ENCODE measurements around the gene ANKLE1. TPM values are rescaled to one million over a fixed set of nuclear protein-coding genes. Genes with fewer than 3 reads are reported as not detected.

ANKLE1 gene
- total RNA-seq, 1 donor from 2014 or later: 0.99 TPM

GRCh38 chr19:17305216-17305516, 23.5 kb downstream of the ANKLE1 start:
- Mint-ChIP-seq H3K27ac (ENCODE audit: unreplicated experiment) (peak overlapping the region; percentile 88), H3K9me3 (ENCODE audit: unreplicated experiment) (no peaks in the 10 kb centered on the region), H3K4me1 (ENCODE audit: unreplicated experiment) (peaks cover 37% of the 10 kb centered on the region), H3K27me3 (ENCODE audit: unreplicated experiment) (no peaks in the 10 kb centered on the region), H3K36me3 (ENCODE audit: unreplicated experiment) (no peaks in the 10 kb centered on the region), H3K4me3 (ENCODE audit: unreplicated experiment) (peak overlapping the region; percentile 85)
- no peak for TF ChIP-seq CTCF (IDR thresholded peaks at IDR 0.05)
- no peak for DNase-seq (ENCODE audit: extremely low spot score, unreplicated experiment)

- Mint-ChIP-seq H3K4me1 (ENCODE audit: unreplicated experiment) (peaks cover 42% of the 10 kb centered on the region), H3K27ac (ENCODE audit: unreplicated experiment) (peak within 1 kb of the TSS; percentile 88), H3K9me3 (ENCODE audit: unreplicated experiment) (no peaks in the 10 kb centered on the region), H3K27me3 (ENCODE audit: unreplicated experiment) (no peaks in the 10 kb centered on the region), H3K36me3 (ENCODE audit: unreplicated experiment) (no peaks in the 10 kb centered on the region), H3K4me3 (ENCODE audit: unreplicated experiment) (peak within 1 kb of the TSS; percentile 85)
- peak; percentile 99 for DNase-seq (ENCODE audit: extremely low spot score, unreplicated experiment)
- peak; percentile 77 for TF ChIP-seq CTCF (IDR thresholded peaks at IDR 0.05)
Measured at GRCh38 chr19:17305517-17306284, 24.0 kb downstream of the ANKLE1 start, which contains the start of gene MRPL34. Gene MRPL34, plus strand, starts transcription at chr19:17305872. Its CDS starts 21 bp downstream, at chr19:17305893.

- no peaks in the 10 kb centered on the region for H3K9me3 Mint-ChIP-seq (ENCODE audit: unreplicated experiment)
- TF ChIP-seq CTCF (IDR thresholded peaks at IDR 0.05): no peak
- H3K27me3 Mint-ChIP-seq (ENCODE audit: unreplicated experiment): no peaks in the 10 kb centered on the region
- no peaks in the 10 kb centered on the region for H3K36me3 Mint-ChIP-seq (ENCODE audit: unreplicated experiment)
- H3K4me1 Mint-ChIP-seq (ENCODE audit: unreplicated experiment): peaks cover 48% of the 10 kb centered on the region
- peak overlapping the region; percentile 54 for H3K27ac Mint-ChIP-seq (ENCODE audit: unreplicated experiment)
- peak overlapping the region; percentile 85 for H3K4me3 Mint-ChIP-seq (ENCODE audit: unreplicated experiment)
- DNase-seq (ENCODE audit: extremely low spot score, unreplicated experiment): no peak
Measured at GRCh38 chr19:17306285-17306714, 24.6 kb downstream of the ANKLE1 start.

- no peaks in the 10 kb centered on the region for H3K27me3 Mint-ChIP-seq (ENCODE audit: unreplicated experiment)
- no peaks in the 10 kb centered on the region for H3K9me3 Mint-ChIP-seq (ENCODE audit: unreplicated experiment)
- H3K4me3 Mint-ChIP-seq (ENCODE audit: unreplicated experiment): peak overlapping the region; percentile 41
- TF ChIP-seq CTCF (IDR thresholded peaks at IDR 0.05): no peak
- H3K36me3 Mint-ChIP-seq (ENCODE audit: unreplicated experiment): no peaks in the 10 kb centered on the region
- H3K4me1 Mint-ChIP-seq (ENCODE audit: unreplicated experiment): peaks cover 58% of the 10 kb centered on the region
- DNase-seq (ENCODE audit: extremely low spot score, unreplicated experiment): no peak
- H3K27ac Mint-ChIP-seq (ENCODE audit: unreplicated experiment): no peak overlapping the region
Measured at GRCh38 chr19:17307876-17308377, 26.2 kb downstream of the ANKLE1 start.

GRCh38 chr19:17309198-17309964, 27.7 kb downstream of the ANKLE1 start, which contains the start of gene DDA1:
Gene DDA1, plus strand, starts transcription at chr19:17309563. Its CDS starts 92 bp downstream, at chr19:17309655.
- Mint-ChIP-seq H3K9me3 (ENCODE audit: unreplicated experiment) (no peaks in the 10 kb centered on the region), H3K4me1 (ENCODE audit: unreplicated experiment) (peaks cover 52% of the 10 kb centered on the region), H3K36me3 (ENCODE audit: unreplicated experiment) (peaks cover 2% of the 10 kb centered on the region), H3K4me3 (ENCODE audit: unreplicated experiment) (peak within 1 kb of the TSS; percentile 94), H3K27me3 (ENCODE audit: unreplicated experiment) (no peaks in the 10 kb centered on the region), H3K27ac (ENCODE audit: unreplicated experiment) (peak within 1 kb of the TSS; percentile 83)
- TF ChIP-seq CTCF (IDR thresholded peaks at IDR 0.05): no peak
- peak; percentile 99 for DNase-seq (ENCODE audit: extremely low spot score, unreplicated experiment)

All from osteocyte (in vitro differentiated cells).